ENCODE data around the gene NAV2. TPM values are rescaled to one million over a fixed set of nuclear protein-coding genes. Genes with fewer than 3 reads are reported as not detected.

Gene NAV2
- total RNA-seq, 1 donor from 2014 or later, result 31.4 TPM

GRCh38 chr11:19886498-19886897 lies 173.9 kb downstream of the NAV2 start:
- Mint-ChIP-seq H3K9me3 (ENCODE audit: unreplicated experiment) (no peaks in the 10 kb centered on the region), H3K4me3 (ENCODE audit: unreplicated experiment) (no peak overlapping the region), H3K27me3 (ENCODE audit: unreplicated experiment) (no peaks in the 10 kb centered on the region), H3K36me3 (ENCODE audit: unreplicated experiment) (peaks cover 34% of the 10 kb centered on the region), H3K4me1 (ENCODE audit: unreplicated experiment) (peaks cover 28% of the 10 kb centered on the region), H3K27ac (ENCODE audit: unreplicated experiment) (no peak overlapping the region)
- TF ChIP-seq, protein P1, sequence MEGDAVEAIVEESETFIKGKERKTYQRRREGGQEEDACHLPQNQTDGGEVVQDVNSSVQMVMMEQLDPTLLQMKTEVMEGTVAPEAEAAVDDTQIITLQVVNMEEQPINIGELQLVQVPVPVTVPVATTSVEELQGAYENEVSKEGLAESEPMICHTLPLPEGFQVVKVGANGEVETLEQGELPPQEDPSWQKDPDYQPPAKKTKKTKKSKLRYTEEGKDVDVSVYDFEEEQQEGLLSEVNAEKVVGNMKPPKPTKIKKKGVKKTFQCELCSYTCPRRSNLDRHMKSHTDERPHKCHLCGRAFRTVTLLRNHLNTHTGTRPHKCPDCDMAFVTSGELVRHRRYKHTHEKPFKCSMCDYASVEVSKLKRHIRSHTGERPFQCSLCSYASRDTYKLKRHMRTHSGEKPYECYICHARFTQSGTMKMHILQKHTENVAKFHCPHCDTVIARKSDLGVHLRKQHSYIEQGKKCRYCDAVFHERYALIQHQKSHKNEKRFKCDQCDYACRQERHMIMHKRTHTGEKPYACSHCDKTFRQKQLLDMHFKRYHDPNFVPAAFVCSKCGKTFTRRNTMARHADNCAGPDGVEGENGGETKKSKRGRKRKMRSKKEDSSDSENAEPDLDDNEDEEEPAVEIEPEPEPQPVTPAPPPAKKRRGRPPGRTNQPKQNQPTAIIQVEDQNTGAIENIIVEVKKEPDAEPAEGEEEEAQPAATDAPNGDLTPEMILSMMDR (IDR thresholded peaks at IDR 0.05), result no peak
- DNase-seq (ENCODE audit: extremely low spot score, unreplicated experiment), result no peak

DNA sequence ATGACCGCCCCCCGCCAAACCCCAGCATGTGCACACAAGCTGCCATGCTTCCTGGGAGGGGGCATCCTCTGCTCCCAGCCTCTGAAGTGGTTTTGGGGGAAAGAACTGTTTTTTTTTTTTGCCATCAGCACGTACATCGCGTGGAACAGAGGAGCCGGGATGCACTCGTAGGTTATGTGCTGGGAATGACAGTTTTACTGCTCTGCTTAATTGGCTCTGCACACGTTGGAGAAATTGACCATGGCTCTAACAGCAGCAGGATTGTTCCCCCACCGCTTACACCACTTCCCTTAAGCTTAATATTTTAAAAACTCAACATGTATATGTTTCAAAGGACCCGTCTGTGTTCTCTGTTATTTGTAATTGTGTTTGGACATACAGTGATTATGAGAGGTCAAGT lies 175.2 kb downstream of the NAV2 start:
- Mint-ChIP-seq H3K27me3 (ENCODE audit: unreplicated experiment) (no peaks in the 10 kb centered on the region), H3K4me1 (ENCODE audit: unreplicated experiment) (peaks cover 34% of the 10 kb centered on the region), H3K27ac (ENCODE audit: unreplicated experiment) (no peak overlapping the region), H3K9me3 (ENCODE audit: unreplicated experiment) (no peaks in the 10 kb centered on the region), H3K4me3 (ENCODE audit: unreplicated experiment) (no peak overlapping the region), H3K36me3 (ENCODE audit: unreplicated experiment) (peaks cover 25% of the 10 kb centered on the region)
- TF ChIP-seq, protein P1 (IDR thresholded peaks at IDR 0.05), result no peak
- DNase-seq (ENCODE audit: extremely low spot score, unreplicated experiment), result no peak

- H3K9me3 Mint-ChIP-seq (ENCODE audit: unreplicated experiment), result no peaks in the 10 kb centered on the region
- H3K27ac Mint-ChIP-seq (ENCODE audit: unreplicated experiment), result peak overlapping the region; percentile 17
- peaks cover 24% of the 10 kb centered on the region for H3K36me3 Mint-ChIP-seq (ENCODE audit: unreplicated experiment)
- TF ChIP-seq, protein P1 (IDR thresholded peaks at IDR 0.05), result no peak
- no peaks in the 10 kb centered on the region for H3K27me3 Mint-ChIP-seq (ENCODE audit: unreplicated experiment)
- no peak for DNase-seq (ENCODE audit: extremely low spot score, unreplicated experiment)
- no peak overlapping the region for H3K4me3 Mint-ChIP-seq (ENCODE audit: unreplicated experiment)
- H3K4me1 Mint-ChIP-seq (ENCODE audit: unreplicated experiment), result peaks cover 45% of the 10 kb centered on the region
Measured at GRCh38 chr11:19889531-19889930, 176.9 kb downstream of the NAV2 start.

GRCh38 chr11:19890308-19890707 lies 177.7 kb downstream of the NAV2 start:
- Mint-ChIP-seq H3K36me3 (ENCODE audit: unreplicated experiment) (peaks cover 22% of the 10 kb centered on the region), H3K27ac (ENCODE audit: unreplicated experiment) (peak overlapping the region; percentile 81), H3K4me3 (ENCODE audit: unreplicated experiment) (no peak overlapping the region), H3K9me3 (ENCODE audit: unreplicated experiment) (no peaks in the 10 kb centered on the region), H3K4me1 (ENCODE audit: unreplicated experiment) (peaks cover 45% of the 10 kb centered on the region), H3K27me3 (ENCODE audit: unreplicated experiment) (no peaks in the 10 kb centered on the region)
- no peak for DNase-seq (ENCODE audit: extremely low spot score, unreplicated experiment)
- TF ChIP-seq, protein P1 (IDR thresholded peaks at IDR 0.05), result no peak

DNA sequence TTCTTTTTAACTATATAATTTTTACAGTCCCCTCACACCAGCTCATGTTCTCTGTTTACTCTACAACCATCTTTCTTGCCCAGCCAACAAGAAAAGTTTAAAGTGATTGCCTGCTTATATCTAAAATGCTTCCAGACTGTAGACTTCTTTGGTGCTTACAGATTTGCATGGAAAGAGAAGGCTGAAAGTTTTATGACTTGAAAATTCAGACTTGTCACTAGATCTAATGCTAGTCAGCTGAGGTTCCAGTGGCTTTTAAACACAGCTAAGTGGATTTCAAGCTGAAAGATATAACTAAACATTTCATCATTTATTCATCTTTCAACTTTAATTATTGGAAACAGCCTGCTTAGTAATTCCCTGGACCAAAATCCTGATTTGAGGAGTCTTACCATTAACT lies 178.4 kb downstream of the NAV2 start:
- TF ChIP-seq, protein P1 (IDR thresholded peaks at IDR 0.05), result no peak
- Mint-ChIP-seq H3K27me3 (ENCODE audit: unreplicated experiment) (no peaks in the 10 kb centered on the region), H3K4me3 (ENCODE audit: unreplicated experiment) (no peak overlapping the region), H3K4me1 (ENCODE audit: unreplicated experiment) (peaks cover 45% of the 10 kb centered on the region), H3K36me3 (ENCODE audit: unreplicated experiment) (peaks cover 22% of the 10 kb centered on the region), H3K9me3 (ENCODE audit: unreplicated experiment) (no peaks in the 10 kb centered on the region), H3K27ac (ENCODE audit: unreplicated experiment) (peak overlapping the region; percentile 23)
- DNase-seq (ENCODE audit: extremely low spot score, unreplicated experiment), result no peak

All from osteocyte (in vitro differentiated cells).